GM21381 (cell line): Measurements from ENCODE around the gene PRPF19.

ENCODE experiments used
- ATAC-seq: cut with Tn5 transposase; IDR thresholded peaks from one replicate; pipeline ENCODE4 v1.9.1; 2021; ENCODE audit warnings: mild to moderate bottlenecking, moderate library complexity; ENCODE audit not compliant: unreplicated experiment

PRPF19 gene

GRCh38 chr11:60862171-60862570 is 44.2 kb downstream of the PRPF19 start:
- ATAC-seq: no peak

DNA sequence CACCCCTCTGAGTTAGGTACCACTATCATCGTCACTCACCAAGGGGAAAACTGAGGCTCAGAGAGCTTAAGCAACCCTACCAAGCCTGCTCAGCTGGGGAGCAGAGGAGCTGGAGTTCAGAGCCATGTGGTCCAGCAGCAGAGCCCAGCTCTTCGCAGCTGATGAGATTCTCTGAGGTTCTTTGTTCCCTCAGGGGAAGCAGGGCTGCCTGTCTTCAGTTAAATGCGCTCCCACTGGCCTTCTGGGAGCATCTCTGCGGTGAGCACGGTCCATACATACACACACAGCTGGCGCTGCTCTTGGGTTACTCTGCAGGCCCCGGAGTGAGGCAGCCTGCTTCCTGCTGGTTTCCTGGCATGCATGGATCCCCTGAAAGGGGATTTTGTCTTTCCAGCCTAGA is 45.4 kb downstream of the PRPF19 start:
- no peak for ATAC-seq

- ATAC-seq: no peak
Measured at GRCh38 chr11:60859616-60860250, 46.7 kb downstream of the PRPF19 start.

DNA sequence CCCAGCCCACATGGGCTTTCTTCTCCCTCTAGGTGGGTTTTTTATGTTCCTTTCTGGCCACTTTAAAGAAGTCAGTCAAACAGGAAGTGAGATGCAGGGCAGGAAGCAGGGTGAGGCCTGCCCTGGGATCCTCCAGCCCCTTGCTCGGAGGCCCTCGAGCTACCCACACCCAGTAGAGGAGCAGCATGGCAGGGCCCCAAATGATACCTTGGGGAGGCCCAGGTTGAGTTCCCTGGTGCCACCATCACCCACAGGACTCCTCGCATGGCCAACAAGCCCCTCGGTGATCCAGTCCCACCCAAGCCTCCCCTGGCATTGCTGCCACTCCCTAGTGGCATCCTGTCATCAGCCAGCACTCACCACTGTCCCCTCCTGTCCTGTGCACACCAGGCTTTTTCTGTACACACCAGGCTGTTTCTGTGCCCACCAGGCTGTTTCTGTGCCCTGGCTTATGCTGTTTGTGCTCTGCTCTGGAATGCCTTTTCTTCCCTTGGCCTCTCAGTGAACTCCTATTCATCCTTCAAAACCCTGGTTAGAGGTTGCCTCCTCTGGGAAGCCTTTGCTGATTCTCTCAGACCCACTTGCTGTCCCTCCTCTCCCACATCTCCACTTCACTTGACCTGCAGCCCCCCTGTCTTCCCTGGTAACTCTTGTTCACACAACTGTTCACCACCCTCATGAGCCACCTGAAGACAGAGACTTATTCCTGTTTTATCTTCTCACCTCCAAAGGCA is 47.5 kb downstream of the PRPF19 start:
- ATAC-seq: no peak

GRCh38 chr11:60858236-60858635 is 48.1 kb downstream of the PRPF19 start:
- no peak for ATAC-seq

- no peak for ATAC-seq
Measured at GRCh38 chr11:60857378-60858232, 48.8 kb downstream of the PRPF19 start.

GRCh38 chr11:60855726-60856633 is 50.4 kb downstream of the PRPF19 start, which contains the start of gene PTGDR2:
Gene PTGDR2 (minus strand): TSS chr11:60855950. CDS start chr11:60853722, 2,228 bp downstream.
- no peak for ATAC-seq

DNA sequence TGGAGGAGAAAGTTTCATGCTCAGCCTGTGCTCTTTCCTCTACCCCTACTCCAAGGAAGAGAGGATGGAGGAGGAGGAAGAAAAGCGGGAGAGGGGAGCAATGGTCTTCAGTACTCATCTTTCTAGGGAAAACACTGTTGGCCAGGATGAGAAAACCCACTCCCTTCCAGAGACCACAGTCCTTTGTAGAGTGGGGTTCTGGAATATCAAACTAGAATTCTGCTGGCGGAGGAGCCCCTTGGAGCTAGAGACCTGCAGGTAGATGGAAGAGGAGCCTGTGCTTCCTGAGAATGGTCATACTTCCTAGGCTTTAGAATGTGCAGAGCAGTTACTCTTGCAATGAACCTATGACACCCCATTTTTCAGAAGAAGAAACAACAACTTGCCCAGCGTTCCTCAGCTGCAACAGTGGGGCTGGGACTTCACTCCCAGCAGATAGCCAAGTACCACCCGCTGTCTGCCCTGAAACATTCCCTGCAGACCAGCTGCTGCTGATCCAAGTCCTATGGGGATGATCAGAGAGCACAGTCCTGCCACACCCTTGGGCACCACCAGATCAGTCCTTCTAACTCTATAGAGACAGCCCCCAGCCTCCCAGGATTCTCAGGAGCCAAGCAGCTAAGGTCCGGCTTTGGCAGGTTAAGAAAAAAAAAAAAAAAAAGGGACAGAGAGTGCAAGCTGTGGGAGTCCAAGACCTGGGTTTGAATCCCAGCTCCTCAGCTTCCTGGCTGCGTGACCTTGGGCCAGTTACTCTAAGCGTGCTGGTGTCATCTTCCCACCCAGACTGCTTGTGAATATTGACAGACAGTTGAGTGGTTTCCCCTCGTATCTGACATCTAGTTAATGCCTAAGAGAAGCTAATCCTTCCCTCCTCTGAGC is 51.3 kb downstream of the PRPF19 start:
- ATAC-seq: no peak

GRCh38 chr11:60854140-60854846 is 52.1 kb downstream of the PRPF19 start:
- ATAC-seq: no peak

- no peak for ATAC-seq
Measured at GRCh38 chr11:60852982-60853950, 53.1 kb downstream of the PRPF19 start.

- ATAC-seq: no peak
Measured at GRCh38 chr11:60852117-60852981, 54.0 kb downstream of the PRPF19 start.

DNA sequence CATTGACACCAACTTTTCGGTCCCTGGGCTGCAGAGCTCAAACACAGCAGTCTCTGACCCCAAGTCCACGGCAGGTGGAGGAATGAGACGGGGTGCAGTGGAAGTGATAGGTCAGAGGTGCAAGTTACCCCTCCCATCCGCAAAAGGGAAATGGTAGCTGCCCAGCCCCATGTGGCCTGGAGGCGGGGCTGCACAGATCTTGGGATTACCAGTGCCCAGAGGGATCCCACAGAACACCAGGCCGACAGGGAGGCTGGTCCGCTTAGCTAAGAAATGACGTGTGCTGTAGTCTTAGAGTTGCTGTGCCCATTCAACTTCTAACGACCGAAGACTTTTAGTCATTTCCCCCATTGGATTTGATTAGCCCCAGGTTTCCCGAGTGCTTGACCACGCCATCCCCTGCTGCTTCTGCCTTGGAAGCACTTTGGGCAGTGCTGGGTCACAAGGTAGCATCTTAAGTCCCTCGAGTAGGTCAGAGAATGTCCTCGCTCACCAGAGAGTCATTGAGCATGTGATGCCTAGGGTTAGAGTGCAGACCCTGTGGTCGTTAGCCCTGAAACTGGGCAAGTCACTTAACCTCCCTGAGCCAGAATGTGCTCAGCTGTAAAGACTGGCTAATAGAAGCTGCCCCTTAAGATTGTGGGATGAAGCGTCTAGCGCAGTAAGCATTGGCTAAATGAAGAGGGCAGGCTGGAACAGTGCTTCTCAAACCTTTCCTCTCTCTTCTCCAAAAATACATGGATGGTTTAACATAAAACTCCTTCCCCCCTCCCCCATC is 54.9 kb downstream of the PRPF19 start:
- no peak for ATAC-seq

GRCh38 chr11:60849641-60850520 is 56.5 kb downstream of the PRPF19 start:
- no peak for ATAC-seq

DNA sequence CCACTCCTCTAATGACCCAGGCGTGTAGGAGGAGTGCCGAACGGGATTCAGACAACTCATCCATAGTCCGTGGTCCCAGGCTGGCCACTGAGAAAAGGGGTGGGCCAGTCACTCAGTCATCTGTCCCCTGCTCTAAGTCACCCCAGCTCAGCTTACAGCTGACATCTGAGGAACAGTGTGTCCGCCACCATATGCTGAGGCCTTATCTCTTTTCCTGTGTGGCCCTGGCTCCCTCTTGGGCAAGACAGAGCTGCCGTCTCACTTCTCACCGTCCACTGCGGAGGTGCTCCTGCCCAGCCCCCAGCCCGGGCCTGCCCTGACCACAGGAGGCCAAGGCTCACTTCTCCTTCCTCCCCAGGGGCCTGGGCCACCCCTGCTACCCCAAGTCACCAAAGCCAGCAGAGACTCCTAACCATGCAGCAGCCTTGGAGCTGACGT is 57.7 kb downstream of the PRPF19 start:
- no peak for ATAC-seq

DNA sequence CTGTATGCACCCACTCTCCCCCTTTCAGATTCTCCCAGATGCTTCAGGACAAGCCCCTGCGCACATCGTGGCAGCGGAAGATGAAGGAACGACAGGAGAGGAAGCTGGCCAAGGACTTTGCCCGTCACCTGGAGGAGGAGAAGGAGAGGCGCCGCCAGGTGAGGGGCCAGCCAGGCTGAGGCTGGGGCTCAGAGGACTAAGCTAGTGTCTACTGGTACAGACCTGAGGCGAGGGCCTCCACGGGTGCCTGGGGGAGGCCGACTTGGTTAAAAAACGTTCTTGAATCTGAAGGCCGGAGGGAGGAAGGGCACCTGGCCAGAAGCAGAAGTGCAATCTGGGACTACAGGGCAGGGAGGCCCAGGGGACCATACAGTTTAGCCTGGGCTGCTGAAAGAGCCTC is 58.5 kb downstream of the PRPF19 start:
- ATAC-seq: no peak
